Tibial nerve (tissue), 4 donors: ENCODE data around the gene TNFAIP6. TPM values are rescaled to one million over a fixed set of nuclear protein-coding genes. Genes with fewer than 3 reads are reported as not detected.
"Not testable (repeated sequence)": the region's sequence is repeated elsewhere in the genome, so short reads cannot be mapped to it uniquely, and the experiment has no call there.

ENCODE experiments used
- DNase-seq, 2 donors: peaks; one replicate each; pipeline ENCODE4 v3.0.0-alpha.2; 2019; ENCODE audit warnings: low spot score in 2 of 2
- H3K27ac ChIP-seq, 4 donors: fragments of 200-600 bp; sonication (generic) in 3 of 4; one replicate each; pipeline ENCODE4 v1.5.1; 2017 to 2019; ENCODE audit warnings: mild to moderate bottlenecking in 1 of 4
- H3K27me3 ChIP-seq, 2 donors: fragments of 200-600 bp; sonication (generic) in 1 of 2; one replicate each; pipeline versions ENCODE4 v1.5.1 to v1.6.0; 2017 to 2019
- H3K36me3 ChIP-seq, 3 donors: fragments of 200-600 bp; sonication (generic); one replicate each; pipeline ENCODE4 v1.5.1; 2018 to 2019
- H3K4me1 ChIP-seq, 4 donors: fragments of 200-600 bp; sonication (generic) in 3 of 4; one replicate each; pipeline ENCODE4 v1.5.1; 2017 to 2019
- H3K4me3 ChIP-seq, 4 donors: fragments of 200-600 bp; sonication (generic) in 3 of 4; one replicate each; pipeline ENCODE4 v1.5.1; 2017 to 2019; ENCODE audit warnings: mild to moderate bottlenecking in 1 of 4, moderate library complexity in 1 of 4
- H3K9me3 ChIP-seq, 4 donors: fragments of 200-600 bp; sonication (generic) in 3 of 4; one replicate each; pipeline ENCODE4 v1.5.1; 2017 to 2019
- CTCF ChIP-seq, 5 experiments: fragments of 200-600 bp in 3 of 5; fragments of 450-650 bp in 2 of 5; sonication (generic) in 3 of 5; IDR thresholded peaks; one replicate each; pipeline ENCODE4 v1.5.1; 2016 to 2019; ENCODE audit warnings: antibody characterized with exemption in 5 of 5, mild to moderate bottlenecking in 3 of 5, moderate library complexity in 2 of 5
- EP300 ChIP-seq, 2 donors: sonication (generic); formaldehyde crosslinking; IDR thresholded peaks; one replicate each; pipeline ENCODE4 v1.6.1; 2017; ENCODE audit warnings: antibody characterized with exemption in 2 of 2, mild to moderate bottlenecking in 1 of 2
- POLR2A ChIP-seq, 2 donors: fragments of 450-650 bp; IDR thresholded peaks; one replicate each; pipeline ENCODE4 v1.6.1; 2017; ENCODE audit warnings: antibody characterized with exemption in 2 of 2, mild to moderate bottlenecking in 2 of 2, moderate library complexity in 2 of 2
- WGBS, 2 donors: methylation state at CpG; one replicate each; pipeline ENCODE4 v1.1.5; 2018; 5-methylcytosine and 5-hydroxymethylcytosine counted together
- total RNA-seq, 4 donors: library from RNA; depleted of rRNA; stranded (reverse); fragments of >200 nt; gene quantifications; one replicate each; pipeline ENCODE4 v1.1.0, GENCODE V29; 2016

Gene TNFAIP6
- total RNA-seq, 4 donors from 2014 or later, result 4.8 to 6.7 (median 6.5) TPM

GRCh38 chr2:151338115-151338514 lies 19.3 kb upstream of the TNFAIP6 start:
- Histone ChIP-seq H3K9me3 (peaks cover 0 to 5% (median 2%) of the 10 kb centered on the region in 4 donors), H3K27ac (no peak overlapping the region), H3K27me3 (no peaks in the 10 kb centered on the region), H3K36me3 (no peaks in the 10 kb centered on the region), H3K4me3 (no peak overlapping the region), H3K4me1 (peaks cover 0 to 20% (median 0%) of the 10 kb centered on the region in 4 donors)
- 84 to 87% methylated on average over 3 of the region's 3 CpGs for WGBS, 2 donors
- DNase-seq, result no peak
- TF ChIP-seq POLR2A (IDR thresholded peaks at IDR 0.05) (no peak), EP300 (IDR thresholded peaks at IDR 0.05) (no peak), CTCF (IDR thresholded peaks at IDR 0.05) (no peak)

- Histone ChIP-seq H3K9me3 (peaks cover 0 to 16% (median 2%) of the 10 kb centered on the region in 4 donors), H3K27ac (no peak overlapping the region), H3K4me3 (no peak overlapping the region), H3K4me1 (peaks cover 0 to 7% (median 0%) of the 10 kb centered on the region in 4 donors), H3K36me3 (no peaks in the 10 kb centered on the region), H3K27me3 (no peaks in the 10 kb centered on the region)
- WGBS, 2 donors, result 94% methylated on average over 2 of the region's 2 CpGs
- no peak for TF ChIP-seq POLR2A (IDR thresholded peaks at IDR 0.05)
- no peak for TF ChIP-seq EP300 (IDR thresholded peaks at IDR 0.05)
- no peak for TF ChIP-seq CTCF (IDR thresholded peaks at IDR 0.05)
- no peak for DNase-seq
These were observed 14.3 kb upstream of the TNFAIP6 start for GRCh38 chr2:151343073-151343472.

GRCh38 chr2:151344191-151344590 lies 13.2 kb upstream of the TNFAIP6 start:
- 91 to 96% methylated on average over 4 of the region's 4 CpGs for WGBS, 2 donors
- not testable (repeated sequence) for DNase-seq

GRCh38 chr2:151344906-151345305 lies 12.5 kb upstream of the TNFAIP6 start:
- Histone ChIP-seq H3K27me3 (no peaks in the 10 kb centered on the region), H3K36me3 (no peaks in the 10 kb centered on the region), H3K27ac (no peak overlapping the region), H3K4me1 (no peaks in the 10 kb centered on the region), H3K4me3 (no peak overlapping the region), H3K9me3 (peaks cover 0 to 16% (median 2%) of the 10 kb centered on the region in 4 donors)
- TF ChIP-seq EP300 (IDR thresholded peaks at IDR 0.05) (no peak), POLR2A (IDR thresholded peaks at IDR 0.05) (no peak), CTCF (IDR thresholded peaks at IDR 0.05) (no peak)
- DNase-seq, result no peak
- 91 to 95% methylated on average over 2 of the region's 2 CpGs for WGBS, 2 donors

More at GRCh38 chr2:151344191-151344590, 13.2 kb upstream of the TNFAIP6 start:
- peaks cover 0 to 16% (median 2%) of the 10 kb centered on the region in 4 donors for H3K9me3 ChIP-seq
- H3K4me1 ChIP-seq, H3K4me3 ChIP-seq, H3K27ac ChIP-seq, H3K36me3 ChIP-seq, H3K27me3 ChIP-seq: not testable (repeated sequence)

GRCh38 chr2:151347294-151347693 lies 10.1 kb upstream of the TNFAIP6 start:
- Histone ChIP-seq H3K4me3 (no peak overlapping the region), H3K27ac (no peak overlapping the region), H3K36me3 (no peaks in the 10 kb centered on the region), H3K9me3 (peaks cover 0 to 12% (median 0%) of the 10 kb centered on the region in 4 donors), H3K27me3 (no peaks in the 10 kb centered on the region), H3K4me1 (no peaks in the 10 kb centered on the region)
- no peak for TF ChIP-seq CTCF (IDR thresholded peaks at IDR 0.05)
- TF ChIP-seq POLR2A (IDR thresholded peaks at IDR 0.05), result no peak
- TF ChIP-seq EP300 (IDR thresholded peaks at IDR 0.05), result no peak
- DNase-seq, result no peak

GRCh38 chr2:151347906-151348305 lies 9.5 kb upstream of the TNFAIP6 start:
- Histone ChIP-seq H3K27me3 (no peaks in the 10 kb centered on the region), H3K4me1 (no peaks in the 10 kb centered on the region), H3K36me3 (no peaks in the 10 kb centered on the region), H3K9me3 (peaks cover 0 to 12% (median 0%) of the 10 kb centered on the region in 4 donors), H3K4me3 (no peak overlapping the region), H3K27ac (no peak overlapping the region)
- WGBS, 2 donors, result 42 to 67% methylated on average over 5 of the region's 5 CpGs
- no peak for DNase-seq
- TF ChIP-seq EP300 (IDR thresholded peaks at IDR 0.05) (no peak), POLR2A (IDR thresholded peaks at IDR 0.05) (no peak), CTCF (IDR thresholded peaks at IDR 0.05) (no peak)
